Measurements from ENCODE around the gene DGKA.
A peak's percentile ranks its signal among the peaks of the same experiment; 100 is the strongest.

DGKA gene

DNA sequence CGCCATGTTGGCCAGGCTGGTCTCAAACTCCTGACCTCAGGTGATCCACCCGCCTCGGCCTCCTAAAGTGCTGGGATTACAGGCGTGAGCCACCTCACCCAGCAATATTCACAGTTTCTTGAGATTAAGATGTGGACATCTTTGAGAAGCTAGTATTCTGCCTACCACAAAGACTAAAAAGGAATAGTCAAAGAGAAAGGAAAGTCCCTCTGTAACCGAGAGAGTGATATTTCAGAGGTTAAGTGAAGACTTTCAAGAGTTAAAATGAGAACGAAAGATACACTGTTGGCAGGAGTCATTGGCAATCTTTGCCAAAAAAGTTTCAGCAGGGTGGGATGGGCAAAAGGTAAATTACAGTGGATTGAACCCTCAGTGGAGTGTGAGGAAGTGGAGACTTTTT is 15.6 kb downstream of the DGKA start:
- TF ChIP-seq, protein P1, sequence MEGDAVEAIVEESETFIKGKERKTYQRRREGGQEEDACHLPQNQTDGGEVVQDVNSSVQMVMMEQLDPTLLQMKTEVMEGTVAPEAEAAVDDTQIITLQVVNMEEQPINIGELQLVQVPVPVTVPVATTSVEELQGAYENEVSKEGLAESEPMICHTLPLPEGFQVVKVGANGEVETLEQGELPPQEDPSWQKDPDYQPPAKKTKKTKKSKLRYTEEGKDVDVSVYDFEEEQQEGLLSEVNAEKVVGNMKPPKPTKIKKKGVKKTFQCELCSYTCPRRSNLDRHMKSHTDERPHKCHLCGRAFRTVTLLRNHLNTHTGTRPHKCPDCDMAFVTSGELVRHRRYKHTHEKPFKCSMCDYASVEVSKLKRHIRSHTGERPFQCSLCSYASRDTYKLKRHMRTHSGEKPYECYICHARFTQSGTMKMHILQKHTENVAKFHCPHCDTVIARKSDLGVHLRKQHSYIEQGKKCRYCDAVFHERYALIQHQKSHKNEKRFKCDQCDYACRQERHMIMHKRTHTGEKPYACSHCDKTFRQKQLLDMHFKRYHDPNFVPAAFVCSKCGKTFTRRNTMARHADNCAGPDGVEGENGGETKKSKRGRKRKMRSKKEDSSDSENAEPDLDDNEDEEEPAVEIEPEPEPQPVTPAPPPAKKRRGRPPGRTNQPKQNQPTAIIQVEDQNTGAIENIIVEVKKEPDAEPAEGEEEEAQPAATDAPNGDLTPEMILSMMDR (IDR thresholded peaks at IDR 0.05; ENCODE audit: low read depth, low read length), result no peak
- no peak for DNase-seq (ENCODE audit: low read depth, low spot score)
- in situ Hi-C loops (cut with HindIII; ENCODE audit: low sequenced_read_pairs), result no loop called here

DNA sequence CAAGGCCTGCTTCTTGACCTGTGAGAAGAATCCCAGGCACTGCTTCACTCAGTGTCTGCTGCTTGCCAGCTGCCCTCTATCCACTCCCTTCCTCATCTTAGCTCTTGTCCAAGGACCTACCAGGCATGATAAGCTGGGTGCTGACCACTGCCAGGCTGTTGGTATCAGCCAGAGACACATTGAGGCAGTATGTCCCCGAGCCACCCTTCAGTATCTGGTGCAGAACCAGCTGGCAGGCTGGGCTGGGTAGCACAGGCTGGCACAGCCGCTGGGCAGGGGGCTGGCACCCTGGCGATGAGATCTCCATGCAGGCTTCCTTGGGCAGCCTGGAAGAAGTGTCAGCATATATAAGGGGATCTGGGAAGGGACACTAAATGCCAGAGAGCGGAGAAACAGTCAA is 24.4 kb downstream of the DGKA start:
- DNase-seq (ENCODE audit: low read depth, low spot score), result no peak
- in situ Hi-C loops (cut with HindIII; ENCODE audit: low sequenced_read_pairs), result no loop called here
- no peak overlapping the region for H3K4me3 ChIP-seq (ENCODE audit: low read depth, low read length)
- TF ChIP-seq, protein P1 (IDR thresholded peaks at IDR 0.05; ENCODE audit: low read depth, low read length), result no peak

More for the DNA sequence above, 15.6 kb downstream of the DGKA start:
- no peak overlapping the region for H3K4me3 ChIP-seq (ENCODE audit: low read depth, low read length)

DNA sequence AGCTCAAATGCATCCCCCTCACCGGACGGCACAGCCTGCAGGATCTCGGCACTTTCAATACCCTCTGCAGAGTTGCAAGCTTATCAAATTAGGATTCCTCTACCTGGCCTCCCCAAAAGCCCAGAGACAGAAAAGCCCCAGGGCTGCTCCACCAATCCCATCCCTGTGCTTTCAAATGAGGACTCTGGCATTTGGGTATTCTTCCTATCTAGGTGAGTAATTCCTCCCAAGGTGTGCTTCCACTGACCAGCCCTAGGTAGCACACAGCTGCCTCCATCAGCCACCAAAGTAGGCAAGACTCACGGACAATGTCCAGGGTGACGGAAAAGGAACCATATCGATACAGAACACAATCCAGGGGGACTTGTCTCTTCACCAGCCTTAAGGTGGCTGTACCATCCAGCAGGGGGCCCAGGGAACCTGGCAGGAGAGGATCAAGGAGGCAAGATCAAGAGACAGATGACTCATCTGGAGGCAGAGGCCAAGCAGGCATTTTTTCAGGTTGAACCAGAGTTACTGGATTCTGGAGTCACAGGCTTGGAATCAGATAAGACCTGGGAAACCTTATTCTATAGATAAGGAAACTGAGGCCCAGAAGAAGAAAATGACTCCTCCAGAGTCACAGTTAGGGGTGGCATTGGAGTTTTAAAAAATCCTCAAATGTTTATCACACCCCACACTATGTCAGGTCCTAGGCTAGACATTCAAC is 25.0 kb downstream of the DGKA start:
- no peak overlapping the region for H3K4me3 ChIP-seq (ENCODE audit: low read depth, low read length)
- peak; percentile 46 for DNase-seq (ENCODE audit: low read depth, low spot score)
- in situ Hi-C loops (cut with HindIII; ENCODE audit: low sequenced_read_pairs), result no loop called here
- TF ChIP-seq, protein P1 (IDR thresholded peaks at IDR 0.05; ENCODE audit: low read depth, low read length), result peak; percentile 50

DNA sequence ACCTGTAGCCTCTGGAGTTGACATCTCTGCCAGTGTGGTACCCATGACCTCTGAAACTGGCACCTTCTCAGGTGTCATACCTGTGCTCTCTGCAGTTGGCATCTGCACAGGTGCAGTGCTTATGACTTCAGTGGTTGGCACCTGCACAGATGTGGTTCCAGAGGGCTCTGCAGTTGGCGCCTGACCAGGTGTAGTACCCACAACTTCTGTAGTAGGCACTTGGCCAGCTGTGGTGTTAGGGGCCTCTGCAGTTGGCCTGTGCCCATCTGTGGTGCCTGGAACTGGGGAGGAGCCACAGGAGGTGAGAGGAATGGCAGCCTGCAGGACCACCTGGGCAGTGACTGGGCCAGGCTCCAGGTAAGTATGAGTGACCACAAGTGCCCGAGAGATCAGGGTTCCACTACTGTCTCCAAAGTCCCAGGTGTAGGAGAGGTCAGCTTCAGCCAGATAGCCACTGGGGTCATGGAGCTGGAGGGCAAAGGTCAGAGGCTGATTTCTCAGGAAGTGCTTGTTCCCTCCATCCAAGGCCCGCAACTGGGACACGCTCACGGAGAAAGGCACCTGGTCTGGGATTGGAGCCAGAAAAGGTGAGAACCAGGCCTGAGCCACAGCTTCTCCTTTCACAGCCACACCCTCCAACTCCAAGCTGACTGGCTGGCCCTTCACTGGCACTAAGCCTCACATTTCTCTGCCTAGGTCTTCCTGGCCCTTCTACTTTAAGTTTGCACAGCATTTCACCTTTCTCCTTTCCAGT is 26.3 kb downstream of the DGKA start:
- no peak overlapping the region for H3K4me3 ChIP-seq (ENCODE audit: low read depth, low read length)
- in situ Hi-C loops (cut with HindIII; ENCODE audit: low sequenced_read_pairs), result no loop called here
- DNase-seq (ENCODE audit: low read depth, low spot score), result no peak
- TF ChIP-seq, protein P1 (IDR thresholded peaks at IDR 0.05; ENCODE audit: low read depth, low read length), result no peak

DNA sequence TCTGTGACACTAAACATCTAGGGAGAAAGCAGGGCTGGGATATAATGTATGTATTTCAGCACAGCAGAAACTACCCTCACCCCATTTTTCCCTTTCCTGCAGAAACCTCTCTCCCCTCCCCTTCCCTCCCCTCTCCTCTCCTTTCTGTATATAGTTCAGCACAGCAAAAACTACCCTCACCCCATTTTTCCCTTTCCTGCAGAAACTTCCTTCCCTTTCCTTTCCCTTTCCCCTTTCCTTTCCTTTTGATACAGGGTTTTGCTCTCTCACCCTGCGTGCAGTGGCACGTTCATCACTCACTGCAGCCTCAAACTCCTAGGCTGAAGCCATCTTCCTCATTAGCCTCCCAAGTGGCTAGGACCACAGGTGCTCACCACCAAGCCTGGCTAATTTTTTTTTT is 32.8 kb downstream of the DGKA start:
- DNase-seq (ENCODE audit: low read depth, low spot score), result no peak
- TF ChIP-seq, protein P1 (IDR thresholded peaks at IDR 0.05; ENCODE audit: low read depth, low read length), result no peak
- H3K4me3 ChIP-seq (ENCODE audit: low read depth, low read length), result no peak overlapping the region
- in situ Hi-C loops (cut with HindIII; ENCODE audit: low sequenced_read_pairs), result no loop called here

DNA sequence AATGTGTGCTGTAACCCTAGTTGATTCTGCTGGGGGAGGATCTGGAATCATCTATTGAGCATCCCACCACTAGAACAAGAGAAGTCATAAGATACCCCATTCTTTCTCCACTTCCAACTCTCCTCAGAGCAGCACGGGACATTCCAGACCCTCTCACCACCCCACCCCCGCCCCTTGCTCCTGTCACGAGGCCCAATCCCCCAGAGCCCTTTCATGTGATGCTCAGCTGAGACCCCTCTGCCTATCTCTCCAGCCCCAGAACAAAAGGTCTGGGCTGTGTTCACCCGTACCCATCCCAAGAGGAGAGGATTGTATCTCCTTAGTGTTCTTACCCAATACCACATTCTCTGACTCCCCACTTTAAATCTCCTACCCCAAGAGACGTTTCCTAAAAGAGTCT is 34.3 kb downstream of the DGKA start:
- TF ChIP-seq, protein P1 (IDR thresholded peaks at IDR 0.05; ENCODE audit: low read depth, low read length), result no peak
- no peak for DNase-seq (ENCODE audit: low read depth, low spot score)
- no peak overlapping the region for H3K4me3 ChIP-seq (ENCODE audit: low read depth, low read length)
- in situ Hi-C loops (cut with HindIII; ENCODE audit: low sequenced_read_pairs), result no loop called here

All from astrocyte of the spinal cord (primary cell).